GM23338 (cell line): ENCODE data around the gene DMGDH. TPM values are rescaled to one million over a fixed set of nuclear protein-coding genes. Genes with fewer than 3 reads are reported as not detected.

Experiments
- ATAC-seq: fragments of 200-7000 bp; cut with Tn5 transposase; 3 replicates; pipeline ENCODE4 v1.9.1; 2020
- DNase-seq: peaks from one replicate; pipeline ENCODE4 v3.0.0-alpha.2; 2015; ENCODE audit warnings: low spot score
- H2AFZ ChIP-seq: fragments of 200-600 bp; sonication (generic); 2 replicates; pipeline ENCODE4 v1.8.0; 2016; ENCODE audit warnings: antibody characterized with exemption, mild to moderate bottlenecking, moderate library complexity
- H3F3A ChIP-seq: fragments of 200-600 bp; sonication (generic); replicated peaks from 2 replicates; pipeline ENCODE4 v1.8.0; 2017; ENCODE audit warnings: antibody characterized with exemption, mixed run types, low read depth
- H3K27ac ChIP-seq: fragments of 200-600 bp; sonication (generic); 2 replicates; pipeline ENCODE4 v1.6.1; 2016; ENCODE audit warnings: low read depth
- H3K27me3 ChIP-seq: fragments of 200-600 bp; sonication (generic); 2 replicates; pipeline ENCODE4 v1.8.0; 2016; ENCODE audit warnings: mild to moderate bottlenecking, mixed run types, moderate library complexity; ENCODE audit not compliant: insufficient read depth
- H3K36me3 ChIP-seq: fragments of 200-600 bp; sonication (generic); 2 replicates; pipeline ENCODE4 v1.8.0; 2016; ENCODE audit warnings: mild to moderate bottlenecking; ENCODE audit not compliant: insufficient read depth
- H3K4me1 ChIP-seq: fragments of 200-600 bp; sonication (generic); 2 replicates; pipeline ENCODE4 v1.8.0; 2016; ENCODE audit warnings: mild to moderate bottlenecking, moderate library complexity; ENCODE audit not compliant: insufficient read depth
- H3K4me2 ChIP-seq: fragments of 200-600 bp; sonication (generic); 2 replicates; pipeline ENCODE4 v1.7.1; 2017; ENCODE audit warnings: mixed run types
- H3K4me3 ChIP-seq: fragments of 200-600 bp; sonication (generic); 2 replicates; pipeline ENCODE4 v1.6.1; 2016; ENCODE audit warnings: mixed run types
- H3K79me2 ChIP-seq: fragments of 200-600 bp; sonication (generic); replicated peaks from 2 replicates; pipeline ENCODE4 v1.8.0; 2017; ENCODE audit warnings: mild to moderate bottlenecking; ENCODE audit not compliant: insufficient read depth
- H3K9me2 ChIP-seq: fragments of 200-600 bp; sonication (generic); 2 replicates; pipeline ENCODE4 v1.8.0; 2017; ENCODE audit not compliant: insufficient read depth
- H4K20me1 ChIP-seq: fragments of 200-600 bp; sonication (generic); replicated peaks from 2 replicates; pipeline ENCODE4 v1.8.0; 2017; ENCODE audit warnings: mild to moderate bottlenecking; ENCODE audit not compliant: insufficient read depth
- H3K27ac Mint-ChIP-seq: 2 replicates; pipeline ENCODE4 v1.8.0; 2020; ENCODE audit warnings: inconsistent platforms, mild to moderate bottlenecking, moderate library complexity, mixed read lengths
- H3K27me3 Mint-ChIP-seq: 3 replicates; pipeline ENCODE4 v1.8.0; 2022; ENCODE audit warnings: low read depth, mild to moderate bottlenecking, moderate library complexity, mixed read lengths, inconsistent platforms; ENCODE audit not compliant: insufficient read depth, poor library complexity
- H3K36me3 Mint-ChIP-seq: 3 replicates; pipeline ENCODE4 v1.8.0; 2021; ENCODE audit warnings: low read depth, mild to moderate bottlenecking, inconsistent platforms, moderate library complexity, mixed read lengths
- H3K4me1 Mint-ChIP-seq: 3 replicates; pipeline ENCODE4 v1.8.0; 2020; ENCODE audit warnings: mild to moderate bottlenecking, inconsistent platforms, mixed read lengths
- H3K4me3 Mint-ChIP-seq: 3 replicates; pipeline ENCODE4 v1.8.0; 2021; ENCODE audit warnings: moderate library complexity, mild to moderate bottlenecking, inconsistent platforms, mixed read lengths
- H3K9me3 Mint-ChIP-seq: 3 replicates; pipeline ENCODE4 v1.8.0; 2020; ENCODE audit warnings: moderate library complexity, mild to moderate bottlenecking, inconsistent platforms, mixed read lengths
- CREB1 ChIP-seq: fragments of 250-450 bp; sonication (Bioruptor Pico); IDR thresholded peaks from 2 replicates; pipeline ENCODE4 v1.5.0; 2020; ENCODE audit warnings: low read depth, mild to moderate bottlenecking, moderate library complexity
- EZH2phosphoT487 ChIP-seq: fragments of 200-600 bp; sonication (generic); IDR thresholded peaks from one replicate; pipeline ENCODE4 v1.8.1; 2018; ENCODE audit warnings: antibody characterized with exemption; ENCODE audit not compliant: unreplicated experiment
- ZNF331 ChIP-seq: fragments of 250-450 bp; sonication (Bioruptor Pico); IDR thresholded peaks from 2 replicates; pipeline ENCODE4 v1.5.0; 2020; ENCODE audit warnings: low read depth, mild to moderate bottlenecking, moderate library complexity
- polyA plus RNA-seq: library from polyadenylated mRNA; unstranded; fragments of >200 nt; fragmentation: Nextera tagmentation; extraction: Ambion mirVana; gene quantifications from 2 replicates; pipeline ENCODE4 v1.2.1, GENCODE V29; 2016
- total RNA-seq: library from RNA; depleted of rRNA; stranded (reverse); fragments of >200 nt; shearing (Covaris generic); gene quantifications from 2 replicates; pipeline ENCODE4 v1.2.3, GENCODE V29; 2014
- TF ChIP-seq, protein P1 (sequence below): fragments of 250-450 bp; sonication (Bioruptor Pico); IDR thresholded peaks from 2 replicates; pipeline ENCODE4 v1.5.0; 2020; ENCODE audit warnings: mild to moderate bottlenecking, moderate library complexity

DMGDH gene
- total and polyA plus RNA-seq, 2 experiments from 2014 or later = 0.52 to 0.63 TPM

DNA sequence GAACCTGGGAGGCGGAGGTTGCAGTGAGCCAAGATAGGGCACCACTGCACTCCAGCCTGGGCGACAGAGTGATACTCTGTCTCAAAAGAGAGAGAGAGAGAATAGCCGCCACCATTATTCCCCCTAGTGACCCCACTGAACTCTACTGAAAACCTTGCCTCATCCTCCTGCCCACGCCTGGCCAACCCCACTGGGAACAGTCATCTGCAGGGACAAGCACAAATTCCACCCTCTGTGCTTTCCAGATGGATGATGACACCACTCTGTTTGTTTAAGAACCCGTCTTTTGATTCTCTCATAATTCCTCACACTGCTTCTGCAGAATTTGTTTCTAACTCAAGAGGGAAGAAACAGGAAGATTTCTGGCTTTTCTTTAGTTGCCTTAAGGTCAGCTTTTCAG is 12.3 kb upstream of the DMGDH start:
- no peak overlapping the region for H3K27ac Mint-ChIP-seq
- H3K36me3 Mint-ChIP-seq = no peaks in the 10 kb centered on the region
- H3K4me1 ChIP-seq = no peaks in the 10 kb centered on the region
- no peak overlapping the region for H3K4me2 ChIP-seq
- peak overlapping the region; percentile 56; the same call in 1 of the 2 replicates for H2AFZ ChIP-seq
- H3K9me2 ChIP-seq = no peaks in the 10 kb centered on the region
- peaks cover 5% of the 10 kb centered on the region; the same call in 1 of the 3 replicates for H3K4me1 Mint-ChIP-seq
- H3K9me3 Mint-ChIP-seq = no peaks in the 10 kb centered on the region
- no peaks in the 10 kb centered on the region for H3K36me3 ChIP-seq
- DNase-seq (no peak), ATAC-seq (no peak)
- no peak overlapping the region for H3K4me3 Mint-ChIP-seq
- H3K4me3 ChIP-seq = no peak overlapping the region
- H3K27ac ChIP-seq = no peak overlapping the region
- no peak for TF ChIP-seq CREB1
- no peaks in the 10 kb centered on the region for H3F3A ChIP-seq
- H4K20me1 ChIP-seq = no peaks in the 10 kb centered on the region
- no peaks in the 10 kb centered on the region for H3K27me3 ChIP-seq
- no peaks in the 10 kb centered on the region for H3K79me2 ChIP-seq
- no peaks in the 10 kb centered on the region for H3K27me3 Mint-ChIP-seq

DNA sequence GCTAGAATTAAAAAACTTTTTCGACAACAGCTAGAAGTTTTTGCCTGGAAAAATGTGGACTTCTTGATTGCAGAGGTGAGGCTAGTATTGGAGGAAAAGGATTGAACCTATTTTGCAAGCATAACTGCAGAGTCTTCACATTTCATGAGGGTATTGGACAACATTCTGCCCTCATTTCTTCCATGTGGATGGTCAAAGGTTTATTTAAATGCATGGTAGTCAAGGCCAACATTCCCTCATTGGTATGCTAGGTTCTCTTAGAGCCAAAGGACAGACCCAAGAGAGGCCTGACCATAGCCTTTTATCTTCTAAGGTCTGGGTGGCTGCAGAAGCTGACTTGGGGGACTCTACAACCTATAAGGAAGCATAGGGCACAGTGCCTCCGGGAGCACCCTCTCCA is 11.3 kb upstream of the DMGDH start:
- TF ChIP-seq, protein P1, sequence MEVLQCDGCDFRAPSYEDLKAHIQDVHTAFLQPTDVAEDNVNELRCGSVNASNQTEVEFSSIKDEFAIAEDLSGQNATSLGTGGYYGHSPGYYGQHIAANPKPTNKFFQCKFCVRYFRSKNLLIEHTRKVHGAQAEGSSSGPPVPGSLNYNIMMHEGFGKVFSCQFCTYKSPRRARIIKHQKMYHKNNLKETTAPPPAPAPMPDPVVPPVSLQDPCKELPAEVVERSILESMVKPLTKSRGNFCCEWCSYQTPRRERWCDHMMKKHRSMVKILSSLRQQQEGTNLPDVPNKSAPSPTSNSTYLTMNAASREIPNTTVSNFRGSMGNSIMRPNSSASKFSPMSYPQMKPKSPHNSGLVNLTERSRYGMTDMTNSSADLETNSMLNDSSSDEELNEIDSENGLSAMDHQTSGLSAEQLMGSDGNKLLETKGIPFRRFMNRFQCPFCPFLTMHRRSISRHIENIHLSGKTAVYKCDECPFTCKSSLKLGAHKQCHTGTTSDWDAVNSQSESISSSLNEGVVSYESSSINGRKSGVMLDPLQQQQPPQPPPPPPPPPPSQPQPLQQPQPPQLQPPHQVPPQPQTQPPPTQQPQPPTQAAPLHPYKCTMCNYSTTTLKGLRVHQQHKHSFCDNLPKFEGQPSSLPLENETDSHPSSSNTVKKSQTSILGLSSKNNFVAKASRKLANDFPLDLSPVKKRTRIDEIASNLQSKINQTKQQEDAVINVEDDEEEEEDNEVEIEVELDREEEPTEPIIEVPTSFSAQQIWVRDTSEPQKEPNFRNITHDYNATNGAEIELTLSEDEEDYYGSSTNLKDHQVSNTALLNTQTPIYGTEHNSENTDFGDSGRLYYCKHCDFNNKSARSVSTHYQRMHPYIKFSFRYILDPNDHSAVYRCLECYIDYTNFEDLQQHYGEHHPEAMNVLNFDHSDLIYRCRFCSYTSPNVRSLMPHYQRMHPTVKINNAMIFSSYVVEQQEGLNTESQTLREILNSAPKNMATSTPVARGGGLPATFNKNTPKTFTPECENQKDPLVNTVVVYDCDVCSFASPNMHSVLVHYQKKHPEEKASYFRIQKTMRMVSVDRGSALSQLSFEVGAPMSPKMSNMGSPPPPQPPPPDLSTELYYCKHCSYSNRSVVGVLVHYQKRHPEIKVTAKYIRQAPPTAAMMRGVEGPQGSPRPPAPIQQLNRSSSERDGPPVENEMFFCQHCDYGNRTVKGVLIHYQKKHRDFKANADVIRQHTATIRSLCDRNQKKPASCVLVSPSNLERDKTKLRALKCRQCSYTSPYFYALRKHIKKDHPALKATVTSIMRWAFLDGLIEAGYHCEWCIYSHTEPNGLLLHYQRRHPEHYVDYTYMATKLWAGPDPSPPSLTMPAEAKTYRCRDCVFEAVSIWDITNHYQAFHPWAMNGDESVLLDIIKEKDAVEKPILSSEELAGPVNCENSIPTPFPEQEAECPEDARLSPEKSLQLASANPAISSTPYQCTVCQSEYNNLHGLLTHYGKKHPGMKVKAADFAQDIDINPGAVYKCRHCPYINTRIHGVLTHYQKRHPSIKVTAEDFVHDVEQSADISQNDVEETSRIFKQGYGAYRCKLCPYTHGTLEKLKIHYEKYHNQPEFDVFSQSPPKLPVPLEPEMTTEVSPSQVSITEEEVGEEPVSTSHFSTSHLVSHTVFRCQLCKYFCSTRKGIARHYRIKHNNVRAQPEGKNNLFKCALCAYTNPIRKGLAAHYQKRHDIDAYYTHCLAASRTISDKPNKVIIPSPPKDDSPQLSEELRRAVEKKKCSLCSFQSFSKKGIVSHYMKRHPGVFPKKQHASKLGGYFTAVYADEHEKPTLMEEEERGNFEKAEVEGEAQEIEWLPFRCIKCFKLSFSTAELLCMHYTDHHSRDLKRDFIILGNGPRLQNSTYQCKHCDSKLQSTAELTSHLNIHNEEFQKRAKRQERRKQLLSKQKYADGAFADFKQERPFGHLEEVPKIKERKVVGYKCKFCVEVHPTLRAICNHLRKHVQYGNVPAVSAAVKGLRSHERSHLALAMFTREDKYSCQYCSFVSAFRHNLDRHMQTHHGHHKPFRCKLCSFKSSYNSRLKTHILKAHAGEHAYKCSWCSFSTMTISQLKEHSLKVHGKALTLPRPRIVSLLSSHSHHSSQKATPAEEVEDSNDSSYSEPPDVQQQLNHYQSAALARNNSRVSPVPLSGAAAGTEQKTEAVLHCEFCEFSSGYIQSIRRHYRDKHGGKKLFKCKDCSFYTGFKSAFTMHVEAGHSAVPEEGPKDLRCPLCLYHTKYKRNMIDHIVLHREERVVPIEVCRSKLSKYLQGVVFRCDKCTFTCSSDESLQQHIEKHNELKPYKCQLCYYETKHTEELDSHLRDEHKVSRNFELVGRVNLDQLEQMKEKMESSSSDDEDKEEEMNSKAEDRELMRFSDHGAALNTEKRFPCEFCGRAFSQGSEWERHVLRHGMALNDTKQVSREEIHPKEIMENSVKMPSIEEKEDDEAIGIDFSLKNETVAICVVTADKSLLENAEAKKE (CRISPR knock-in tag) = no peak
- TF ChIP-seq EZH2phosphoT487 = no peak
- no peak for TF ChIP-seq ZNF331 (CRISPR knock-in tag)
- no peak overlapping the region for H3K4me3 Mint-ChIP-seq
- H3K4me2 ChIP-seq = no peak overlapping the region
- H3K9me3 Mint-ChIP-seq = no peaks in the 10 kb centered on the region
- ATAC-seq (no peak), DNase-seq (no peak)
- no peak overlapping the region for H3K27ac Mint-ChIP-seq
- H3K4me3 ChIP-seq = no peak overlapping the region
- H3K36me3 Mint-ChIP-seq = no peaks in the 10 kb centered on the region
- no peaks in the 10 kb centered on the region for H3K79me2 ChIP-seq
- no peak overlapping the region for H2AFZ ChIP-seq
- H3K27me3 Mint-ChIP-seq = no peaks in the 10 kb centered on the region
- no peaks in the 10 kb centered on the region for H3K36me3 ChIP-seq
- H3K4me1 ChIP-seq = no peaks in the 10 kb centered on the region
- no peaks in the 10 kb centered on the region for H4K20me1 ChIP-seq
- no peaks in the 10 kb centered on the region for H3K27me3 ChIP-seq
- peaks cover 5% of the 10 kb centered on the region; the same call in 1 of the 3 replicates for H3K4me1 Mint-ChIP-seq
- H3K9me2 ChIP-seq = no peaks in the 10 kb centered on the region
- H3K27ac ChIP-seq = no peak overlapping the region
- H3F3A ChIP-seq = no peaks in the 10 kb centered on the region
